ENCODE measurements around the gene RET. TPM values are rescaled to one million over a fixed set of nuclear protein-coding genes. Genes with fewer than 3 reads are reported as not detected.
"Not testable (repeated sequence)": the region's sequence is repeated elsewhere in the genome, so short reads cannot be mapped to it uniquely, and the experiment has no call there.

RET gene
- total and polyA plus RNA-seq, 2 donors: 1.6 to 2.7 TPM

DNA sequence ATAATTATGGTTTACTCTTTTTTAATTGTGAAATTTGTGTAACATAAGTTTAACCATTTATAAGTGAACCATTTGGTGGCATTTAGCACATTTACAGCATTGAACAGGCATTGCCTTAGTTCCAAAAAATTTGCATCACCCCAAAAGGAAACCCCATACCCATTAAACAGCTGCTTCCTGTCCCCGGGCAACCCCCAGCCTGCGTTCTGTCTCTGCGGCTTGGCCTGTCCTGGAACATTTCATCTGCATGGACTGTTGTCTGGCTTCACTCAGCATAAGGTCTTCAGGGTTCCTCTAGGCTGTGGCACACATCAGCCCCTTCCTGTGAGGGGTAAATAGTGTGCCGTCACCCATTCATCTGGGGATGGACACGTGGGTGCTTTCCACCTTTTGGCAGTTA is 6.9 kb downstream of the RET start:
- Histone ChIP-seq H3K27ac (ENCODE audit: low read depth) (no peak overlapping the region), H3K4me1 (ENCODE audit: insufficient read depth) (no peaks in the 10 kb centered on the region), H3K36me3 (ENCODE audit: insufficient read depth) (no peaks in the 10 kb centered on the region), H3K4me3 (ENCODE audit: low read depth, low read length) (no peak overlapping the region)
- 43% methylated on average over 5 of the region's 5 CpGs for WGBS
- DNase-seq (ENCODE audit: extremely low spot score): no peak

DNA sequence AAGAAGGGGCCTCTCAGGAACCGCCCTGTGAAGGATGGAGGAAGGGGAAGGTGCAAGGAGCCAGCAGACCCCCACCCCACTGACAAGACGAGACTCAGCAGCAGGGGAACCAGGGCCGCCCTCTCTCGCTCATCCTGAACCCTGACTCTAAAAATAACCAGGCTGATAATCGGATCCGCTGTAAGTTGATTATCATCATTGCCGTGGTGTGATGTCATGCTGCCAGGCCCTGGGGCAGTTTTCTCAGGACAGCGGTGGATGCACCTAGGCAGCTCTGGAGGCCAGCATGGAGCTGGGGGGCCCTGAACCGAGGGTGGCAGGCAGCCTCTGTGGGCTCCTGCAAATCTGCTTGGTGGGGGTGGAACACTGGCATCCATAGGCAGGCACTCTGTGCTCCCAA is 7.9 kb downstream of the RET start:
- DNase-seq (ENCODE audit: extremely low spot score): no peak
- no peak overlapping the region for H3K27ac ChIP-seq (ENCODE audit: low read depth)
- H3K4me3 ChIP-seq (ENCODE audit: low read depth, low read length): no peak overlapping the region
- H3K36me3 ChIP-seq (ENCODE audit: insufficient read depth): no peaks in the 10 kb centered on the region
- no peaks in the 10 kb centered on the region for H3K4me1 ChIP-seq (ENCODE audit: insufficient read depth)
- WGBS: 58% methylated on average over 9 of the region's 9 CpGs

DNA sequence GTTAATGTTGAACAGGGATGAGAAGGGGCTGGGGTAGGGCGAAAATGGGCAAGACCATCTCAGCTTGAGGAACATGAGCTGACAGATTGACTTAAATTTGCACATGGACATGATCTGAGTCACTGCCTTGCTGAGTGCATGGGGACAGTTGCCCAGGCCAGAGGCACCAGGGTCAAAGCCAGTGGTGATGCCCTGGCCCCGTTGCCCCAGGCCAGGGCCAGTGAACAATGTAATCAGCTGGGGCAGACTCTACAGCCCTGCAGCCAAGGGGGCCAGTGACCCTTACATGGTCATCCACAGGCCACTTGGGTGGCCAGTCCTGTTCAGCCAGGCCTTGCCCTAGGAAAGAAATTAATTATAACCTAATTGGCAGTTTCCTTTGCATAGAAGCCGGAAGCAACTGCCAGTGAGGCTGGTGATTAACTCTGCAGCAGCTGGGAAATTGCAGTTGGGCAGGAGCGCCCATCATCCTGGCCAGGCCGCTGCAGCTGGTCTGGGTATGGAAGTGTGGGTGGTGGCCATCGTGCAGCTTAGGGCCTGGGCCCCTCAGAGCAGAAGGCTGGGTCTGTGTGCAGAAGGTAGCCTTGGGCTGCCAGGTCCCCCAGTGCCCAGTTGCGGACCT is 9.6 kb downstream of the RET start:
- H3K4me1 ChIP-seq (ENCODE audit: insufficient read depth): no peaks in the 10 kb centered on the region
- H3K4me3 ChIP-seq (ENCODE audit: low read depth, low read length): no peak overlapping the region
- H3K36me3 ChIP-seq (ENCODE audit: insufficient read depth): no peaks in the 10 kb centered on the region
- H3K27ac ChIP-seq (ENCODE audit: low read depth): no peak overlapping the region
- DNase-seq (ENCODE audit: extremely low spot score): no peak
- 81% methylated on average over 7 of the region's 7 CpGs for WGBS

DNA sequence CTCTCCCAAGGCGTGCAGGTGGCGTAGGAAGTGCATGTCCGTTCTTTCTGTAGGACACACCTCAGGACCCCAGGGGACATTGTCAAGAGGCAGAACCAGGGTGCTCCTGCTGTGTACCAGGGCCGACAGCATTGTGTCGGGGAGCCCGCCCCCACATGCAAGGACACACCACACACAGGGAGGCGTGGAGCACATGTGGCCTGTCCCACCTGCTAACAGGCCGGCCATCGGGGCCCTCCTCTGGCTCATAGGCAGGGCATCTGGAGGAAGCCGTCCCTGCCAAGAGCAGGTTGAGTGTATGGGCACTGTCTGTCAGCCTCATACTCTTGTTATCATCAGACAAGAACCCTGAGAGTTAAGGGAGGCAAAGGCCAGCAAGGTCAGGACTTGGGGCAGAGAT is 12.7 kb downstream of the RET start:
- no peak for DNase-seq (ENCODE audit: extremely low spot score)
- no peak overlapping the region for H3K4me3 ChIP-seq (ENCODE audit: low read depth, low read length)
- H3K36me3 ChIP-seq (ENCODE audit: insufficient read depth): no peaks in the 10 kb centered on the region
- 93% methylated on average over 10 of the region's 10 CpGs for WGBS
- H3K27ac ChIP-seq (ENCODE audit: low read depth): no peak overlapping the region
- H3K4me1 ChIP-seq (ENCODE audit: insufficient read depth): no peaks in the 10 kb centered on the region

DNA sequence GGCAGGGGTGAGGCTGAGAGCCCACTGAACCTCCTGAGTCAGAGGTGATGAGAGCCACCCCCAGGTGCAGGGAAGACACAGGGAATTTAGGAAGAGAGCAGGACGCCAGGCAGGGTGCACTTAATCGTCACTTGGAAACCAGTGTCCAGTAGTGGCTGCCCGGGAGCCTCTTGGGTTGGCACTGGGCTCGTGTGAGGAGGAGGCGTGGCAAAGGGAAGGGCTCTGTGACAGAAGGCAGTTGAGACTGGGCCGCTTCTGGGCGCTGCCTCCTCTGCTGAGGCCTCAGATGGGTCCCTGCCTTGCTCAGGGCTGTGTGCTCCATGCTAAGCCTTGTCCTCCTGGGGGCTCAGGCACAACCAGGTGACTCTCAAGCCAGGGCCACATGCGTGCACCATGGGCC is 13.3 kb downstream of the RET start:
- Histone ChIP-seq H3K36me3 (ENCODE audit: insufficient read depth) (no peaks in the 10 kb centered on the region), H3K4me1 (ENCODE audit: insufficient read depth) (no peaks in the 10 kb centered on the region), H3K4me3 (ENCODE audit: low read depth, low read length) (no peak overlapping the region), H3K27ac (ENCODE audit: low read depth) (no peak overlapping the region)
- DNase-seq (ENCODE audit: extremely low spot score): no peak
- WGBS: 68% methylated on average over 8 of the region's 8 CpGs

DNA sequence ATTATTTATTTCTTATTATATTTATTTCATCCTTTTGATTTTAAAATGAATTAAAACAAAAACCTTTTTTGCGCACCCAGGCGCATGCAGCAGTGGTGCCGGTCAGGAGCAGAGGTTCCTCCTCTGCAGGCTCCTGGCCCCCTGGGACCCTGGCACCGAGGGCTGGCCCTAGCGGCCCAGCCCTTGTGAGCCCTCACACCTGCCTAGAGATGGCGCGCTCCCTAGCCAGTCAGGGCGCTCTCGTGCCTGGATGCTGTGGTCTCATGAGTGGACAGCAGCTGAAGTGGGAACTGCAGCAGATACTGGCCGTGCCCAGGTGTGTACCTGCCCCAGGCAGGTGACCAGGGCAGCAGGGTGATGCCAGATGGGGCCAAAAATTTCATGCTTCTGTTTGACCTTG is 13.8 kb downstream of the RET start:
- Histone ChIP-seq H3K36me3 (ENCODE audit: insufficient read depth) (no peaks in the 10 kb centered on the region), H3K27ac (ENCODE audit: low read depth) (no peak overlapping the region), H3K4me1 (ENCODE audit: insufficient read depth) (no peaks in the 10 kb centered on the region), H3K4me3 (ENCODE audit: low read depth, low read length) (no peak overlapping the region)
- WGBS: 88% methylated on average over 10 of the region's 10 CpGs
- no peak for DNase-seq (ENCODE audit: extremely low spot score)

DNA sequence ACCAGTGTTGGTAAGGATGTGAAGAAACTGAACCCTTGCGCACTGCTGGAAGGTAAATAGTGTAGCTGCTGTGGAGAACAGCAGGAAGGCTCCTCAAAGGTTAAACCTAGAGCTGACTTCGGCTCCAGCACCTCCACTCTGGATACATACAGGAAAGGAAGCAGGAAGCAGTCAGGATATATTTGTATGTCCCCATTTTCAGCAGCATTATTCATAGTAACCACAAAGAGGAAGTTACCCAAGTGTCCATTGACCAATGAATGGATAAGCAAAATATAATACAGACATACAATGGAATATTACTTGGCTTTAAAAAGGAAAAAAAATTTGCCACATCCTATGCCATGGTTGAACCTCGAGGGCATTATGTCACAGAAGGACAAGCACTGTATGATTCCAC is 15.0 kb downstream of the RET start:
- no peak for DNase-seq (ENCODE audit: extremely low spot score)
- WGBS: 61% methylated on average over 3 of the region's 3 CpGs
- no peak overlapping the region for H3K4me3 ChIP-seq (ENCODE audit: low read depth, low read length)

DNA sequence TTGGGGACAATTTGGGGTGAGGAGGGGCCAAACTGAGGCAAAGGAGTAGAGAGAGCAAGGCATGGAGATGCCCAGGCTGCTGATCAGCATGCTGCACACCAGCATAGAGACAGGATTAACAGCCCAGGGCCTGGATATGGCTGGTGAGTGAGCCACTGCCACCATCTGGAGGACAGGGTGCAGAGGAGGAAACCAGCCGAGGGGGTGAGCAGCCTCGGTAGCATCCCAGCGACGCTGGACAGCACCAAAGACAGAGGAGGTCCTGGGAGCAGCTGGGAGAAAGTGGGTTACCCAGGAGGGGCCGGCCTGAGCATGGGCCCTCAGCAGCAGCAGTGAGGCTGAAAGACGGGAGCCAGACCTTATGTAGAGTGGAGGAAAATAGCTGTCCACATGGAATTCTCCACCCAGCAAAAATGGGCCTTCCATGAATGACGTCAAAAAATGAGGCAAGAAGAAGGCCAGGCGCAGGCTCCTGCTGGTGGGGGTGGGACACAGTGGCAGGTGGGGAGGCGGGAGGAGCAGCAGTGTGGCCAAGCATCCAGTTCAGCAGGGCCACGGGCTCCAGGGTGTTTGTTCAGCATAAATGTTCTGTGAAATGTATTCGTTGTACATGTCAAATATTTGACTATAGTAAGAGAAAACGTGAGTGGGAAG is 16.7 kb downstream of the RET start:
- Histone ChIP-seq H3K4me1 (ENCODE audit: insufficient read depth) (no peaks in the 10 kb centered on the region), H3K27ac (ENCODE audit: low read depth) (no peak overlapping the region), H3K4me3 (ENCODE audit: low read depth, low read length) (no peak overlapping the region), H3K36me3 (ENCODE audit: insufficient read depth) (no peaks in the 10 kb centered on the region)
- WGBS: 31% methylated on average over 12 of the region's 12 CpGs
- DNase-seq (ENCODE audit: extremely low spot score): no peak

More for the DNA sequence above, 15.0 kb downstream of the RET start:
- no peak overlapping the region for H3K27ac ChIP-seq (ENCODE audit: low read depth)
- no peaks in the 10 kb centered on the region for H3K36me3 ChIP-seq (ENCODE audit: insufficient read depth)
- H3K4me1 ChIP-seq (ENCODE audit: insufficient read depth): no peaks in the 10 kb centered on the region

DNA sequence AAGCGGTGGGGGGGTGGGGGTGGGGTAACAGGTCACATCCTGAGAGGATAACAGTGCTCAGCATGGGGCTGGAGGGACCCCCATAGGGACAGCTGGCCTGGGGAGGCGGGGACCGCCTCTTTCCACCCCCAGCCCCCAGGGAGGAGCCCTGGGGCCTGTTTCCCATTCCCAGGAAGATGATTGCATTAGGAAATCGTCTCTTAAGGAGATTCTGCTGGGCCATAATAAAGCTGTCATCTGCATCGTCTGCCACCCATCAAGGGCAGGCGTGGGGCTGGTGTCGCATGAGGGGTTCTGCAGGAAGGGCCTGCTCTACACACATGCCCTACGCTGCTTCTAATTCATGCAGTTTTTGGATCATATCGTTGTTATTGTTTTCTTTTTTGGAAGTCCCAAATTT is 17.2 kb downstream of the RET start:
- 54% methylated on average over 9 of the region's 9 CpGs for WGBS
- DNase-seq (ENCODE audit: extremely low spot score): no peak
- H3K4me1 ChIP-seq (ENCODE audit: insufficient read depth): no peaks in the 10 kb centered on the region

DNA sequence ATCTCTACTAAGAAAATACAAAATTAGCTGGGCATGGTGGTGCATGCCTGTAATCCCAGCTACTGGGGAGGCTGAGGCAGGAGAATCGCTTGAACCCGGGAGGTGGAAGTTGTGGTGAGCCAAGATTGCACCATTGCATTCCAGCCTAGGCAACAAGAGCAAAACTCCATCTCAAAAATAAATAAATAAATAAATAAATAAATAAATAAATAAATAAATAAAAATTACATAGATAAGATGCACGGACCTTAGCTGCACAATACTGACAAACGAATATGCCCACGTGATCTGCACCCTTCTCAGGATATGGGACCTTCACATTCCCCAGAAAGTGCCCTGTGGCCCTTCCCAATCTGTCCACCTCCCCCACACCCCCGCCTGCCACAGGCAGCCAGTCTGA is 22.5 kb downstream of the RET start:
- not testable (repeated sequence) for H3K27ac ChIP-seq (ENCODE audit: low read depth); DNase-seq (ENCODE audit: extremely low spot score); H3K4me3 ChIP-seq (ENCODE audit: low read depth, low read length); H3K4me1 ChIP-seq (ENCODE audit: insufficient read depth); H3K36me3 ChIP-seq (ENCODE audit: insufficient read depth)
- WGBS: 89% methylated on average over 6 of the region's 6 CpGs

More for the DNA sequence above, 17.2 kb downstream of the RET start:
- no peak overlapping the region for H3K4me3 ChIP-seq (ENCODE audit: low read depth, low read length)
- H3K36me3 ChIP-seq (ENCODE audit: insufficient read depth): no peaks in the 10 kb centered on the region
- no peak overlapping the region for H3K27ac ChIP-seq (ENCODE audit: low read depth)

DNA sequence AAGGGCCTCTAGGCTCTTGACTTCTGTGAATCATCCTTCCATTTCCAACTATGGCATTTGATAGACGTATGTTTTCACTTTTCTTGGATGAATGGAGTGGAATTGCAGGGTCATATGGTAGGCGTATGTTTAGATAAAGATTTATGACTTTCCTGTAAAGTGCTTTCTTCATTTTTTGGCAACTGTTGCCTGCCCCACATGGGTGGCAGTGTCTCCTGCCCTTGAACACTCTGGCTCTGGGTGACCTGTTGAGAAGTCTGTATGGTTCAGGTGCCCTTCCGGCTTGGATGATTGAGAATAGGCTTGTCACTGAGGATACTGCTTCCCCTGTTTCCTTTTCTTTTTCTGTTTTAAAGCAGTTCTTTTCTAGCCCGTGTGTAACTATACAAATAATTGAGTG is 23.1 kb downstream of the RET start:
- no peak for DNase-seq (ENCODE audit: extremely low spot score)
- Histone ChIP-seq H3K4me1 (ENCODE audit: insufficient read depth) (no peaks in the 10 kb centered on the region), H3K4me3 (ENCODE audit: low read depth, low read length) (no peak overlapping the region), H3K36me3 (ENCODE audit: insufficient read depth) (no peaks in the 10 kb centered on the region), H3K27ac (ENCODE audit: low read depth) (no peak overlapping the region)
- 68% methylated on average over 4 of the region's 4 CpGs for WGBS

DNA sequence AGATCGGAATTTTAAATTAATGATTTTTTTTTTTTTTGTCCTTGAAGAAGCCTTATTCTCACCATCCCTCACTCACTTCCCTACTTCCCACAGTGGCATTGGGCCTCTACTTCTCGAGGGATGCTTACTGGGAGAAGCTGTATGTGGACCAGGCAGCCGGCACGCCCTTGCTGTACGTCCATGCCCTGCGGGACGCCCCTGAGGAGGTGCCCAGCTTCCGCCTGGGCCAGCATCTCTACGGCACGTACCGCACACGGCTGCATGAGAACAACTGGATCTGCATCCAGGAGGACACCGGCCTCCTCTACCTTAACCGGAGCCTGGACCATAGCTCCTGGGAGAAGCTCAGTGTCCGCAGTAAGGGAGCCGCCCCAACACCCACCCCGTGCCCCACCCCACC is 23.5 kb downstream of the RET start:
- DNase-seq (ENCODE audit: extremely low spot score): no peak
- H3K4me1 ChIP-seq (ENCODE audit: insufficient read depth): no peaks in the 10 kb centered on the region
- H3K36me3 ChIP-seq (ENCODE audit: insufficient read depth): no peaks in the 10 kb centered on the region
- no peak overlapping the region for H3K27ac ChIP-seq (ENCODE audit: low read depth)
- WGBS: 90% methylated on average over 17 of the region's 17 CpGs
- H3K4me3 ChIP-seq (ENCODE audit: low read depth, low read length): no peak overlapping the region

DNA sequence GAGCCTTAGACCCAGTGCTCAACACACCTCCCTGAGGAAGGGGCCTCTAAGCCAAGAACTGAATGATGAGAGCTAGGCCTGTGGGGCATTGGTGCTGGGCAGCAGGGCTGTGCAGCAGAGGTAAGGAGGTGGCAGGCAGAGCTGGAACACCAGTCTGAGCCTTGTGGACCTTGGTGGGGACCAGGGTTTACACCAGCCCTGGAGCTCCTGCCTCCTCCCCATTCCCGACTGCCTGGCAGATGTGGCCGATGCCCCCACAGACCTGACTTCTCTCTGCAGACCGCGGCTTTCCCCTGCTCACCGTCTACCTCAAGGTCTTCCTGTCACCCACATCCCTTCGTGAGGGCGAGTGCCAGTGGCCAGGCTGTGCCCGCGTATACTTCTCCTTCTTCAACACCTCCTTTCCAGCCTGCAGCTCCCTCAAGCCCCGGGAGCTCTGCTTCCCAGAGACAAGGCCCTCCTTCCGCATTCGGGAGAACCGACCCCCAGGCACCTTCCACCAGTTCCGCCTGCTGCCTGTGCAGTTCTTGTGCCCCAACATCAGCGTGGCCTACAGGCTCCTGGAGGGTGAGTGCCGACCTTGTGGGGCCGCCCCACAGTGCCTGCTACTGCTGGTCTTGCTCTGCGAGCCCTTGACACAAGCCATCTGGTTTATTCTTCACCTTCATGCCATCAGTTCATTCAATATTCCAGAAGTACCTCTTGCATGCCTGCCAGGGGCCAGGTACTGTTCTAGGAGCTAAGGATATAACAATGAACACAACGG is 25.4 kb downstream of the RET start:
- Histone ChIP-seq H3K27ac (ENCODE audit: low read depth) (no peak overlapping the region), H3K4me3 (ENCODE audit: low read depth, low read length) (no peak overlapping the region), H3K4me1 (ENCODE audit: insufficient read depth) (no peaks in the 10 kb centered on the region), H3K36me3 (ENCODE audit: insufficient read depth) (no peaks in the 10 kb centered on the region)
- WGBS: 81% methylated on average over 19 of the region's 19 CpGs
- no peak for DNase-seq (ENCODE audit: extremely low spot score)

All from urinary bladder (tissue), 4 donors.